Suprapubic skin (tissue), 4 donors: ENCODE data around the gene GLT8D2.

Experiments used
- CTCF ChIP-seq, 2 donors: fragments of 200-600 bp in 1 of 2; fragments of 450-650 bp in 1 of 2; sonication (generic) in 1 of 2; IDR thresholded peaks; one replicate each; pipeline ENCODE4 v1.5.1; 2016 to 2019; ENCODE audit warnings: antibody characterized with exemption in 2 of 2, mild to moderate bottlenecking in 1 of 2, moderate library complexity in 1 of 2
- EP300 ChIP-seq: sonication (generic); formaldehyde crosslinking; IDR thresholded peaks from one replicate; pipeline ENCODE4 v1.6.1; 2017; ENCODE audit warnings: antibody characterized with exemption
- POLR2AphosphoS5 ChIP-seq, 3 donors: sonication (generic); formaldehyde crosslinking; IDR thresholded peaks; one replicate each; pipeline ENCODE4 v1.6.1; 2017; ENCODE audit warnings: antibody characterized with exemption in 3 of 3

- no peak for TF ChIP-seq POLR2AphosphoS5 (IDR thresholded peaks at IDR 0.05)
- TF ChIP-seq CTCF (IDR thresholded peaks at IDR 0.05) = no peak
- no peak for TF ChIP-seq EP300
Observed at GRCh38 chr12:104049278-104049902, 597 bp downstream of the GLT8D2 start.
